Uterus (tissue), 2 donors: ENCODE measurements around the gene ITCH.

Experiments used
- CTCF ChIP-seq, 4 experiments: fragments of 200-600 bp in 2 of 4; fragments of 450-650 bp in 2 of 4; sonication (generic) in 2 of 4; IDR thresholded peaks; one replicate each; pipeline ENCODE4 v1.5.1; 2016 to 2019; ENCODE audit warnings: antibody characterized with exemption in 4 of 4, mild to moderate bottlenecking in 2 of 4, moderate library complexity in 1 of 4
- POLR2A ChIP-seq, 2 donors: fragments of 450-650 bp; IDR thresholded peaks; one replicate each; pipeline ENCODE4 v1.6.1; 2016; ENCODE audit warnings: antibody characterized with exemption in 2 of 2, mild to moderate bottlenecking in 1 of 2, moderate library complexity in 1 of 2

DNA sequence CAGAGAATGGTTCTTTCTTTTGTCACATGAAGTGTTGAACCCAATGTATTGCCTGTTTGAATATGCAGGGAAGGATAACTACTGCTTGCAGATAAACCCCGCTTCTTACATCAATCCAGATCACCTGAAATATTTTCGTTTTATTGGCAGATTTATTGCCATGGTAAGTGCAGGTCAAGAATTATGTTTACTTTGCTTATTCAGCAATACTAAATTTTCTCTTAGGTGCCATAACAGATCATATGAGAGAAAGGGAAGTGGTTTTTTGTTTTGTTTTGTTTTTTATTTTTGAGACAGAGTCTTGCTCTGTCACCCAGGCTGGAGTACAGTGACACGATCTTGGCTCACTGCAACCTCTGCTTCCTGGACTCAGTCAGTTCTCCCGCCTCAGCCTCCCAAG, 116.6 kb downstream of the ITCH start:
- TF ChIP-seq CTCF (IDR thresholded peaks at IDR 0.05) (no peak), POLR2A (IDR thresholded peaks at IDR 0.05) (no peak)
